IPS-15b (cell line): ENCODE measurements around the gene UBTD1.

ENCODE experiments used
- H3K27me3 ChIP-seq: one replicate; pipeline ENCODE4 v1.6.1; 2013; ENCODE audit warnings: low read length; ENCODE audit not compliant: control insufficient read depth, insufficient read depth
- H3K36me3 ChIP-seq: one replicate; pipeline ENCODE4 v1.6.1; 2013; ENCODE audit warnings: low read length; ENCODE audit not compliant: control insufficient read depth, insufficient read depth
- H3K4me1 ChIP-seq: one replicate; pipeline ENCODE4 v1.6.1; 2013; ENCODE audit warnings: mild to moderate bottlenecking, low read length; ENCODE audit not compliant: control insufficient read depth, insufficient read depth
- H3K4me3 ChIP-seq: one replicate; pipeline ENCODE4 v1.5.1; 2013; ENCODE audit warnings: low read depth, low read length
- H3K9ac ChIP-seq: one replicate; pipeline ENCODE4 v1.6.1; 2013; ENCODE audit warnings: low read depth, mild to moderate bottlenecking, low read length
- H3K9me3 ChIP-seq: one replicate; pipeline ENCODE4 v1.6.1; 2013; ENCODE audit warnings: mild to moderate bottlenecking, low read length; ENCODE audit not compliant: control insufficient read depth, insufficient read depth

The UBTD1 gene

GRCh38 chr10:97599272-97599619 is 100.5 kb downstream of the UBTD1 start:
- no peaks in the 10 kb centered on the region for H3K27me3 ChIP-seq
- H3K4me1 ChIP-seq, result no peaks in the 10 kb centered on the region
- H3K36me3 ChIP-seq, result no peaks in the 10 kb centered on the region
- no peak overlapping the region for H3K4me3 ChIP-seq
- no peaks in the 10 kb centered on the region for H3K9me3 ChIP-seq
- H3K9ac ChIP-seq, result no peak overlapping the region

- Histone ChIP-seq H3K36me3 (no peaks in the 10 kb centered on the region), H3K9ac (no peak overlapping the region), H3K27me3 (no peaks in the 10 kb centered on the region), H3K9me3 (no peaks in the 10 kb centered on the region), H3K4me3 (no peak overlapping the region), H3K4me1 (no peaks in the 10 kb centered on the region)
Measured at GRCh38 chr10:97600616-97601015, 101.9 kb downstream of the UBTD1 start.

- Histone ChIP-seq H3K27me3 (no peaks in the 10 kb centered on the region), H3K4me1 (no peaks in the 10 kb centered on the region), H3K9ac (no peak overlapping the region), H3K36me3 (no peaks in the 10 kb centered on the region), H3K9me3 (no peaks in the 10 kb centered on the region), H3K4me3 (no peak overlapping the region)
Measured at GRCh38 chr10:97601268-97602215, 102.8 kb downstream of the UBTD1 start.

- no peak overlapping the region for H3K9ac ChIP-seq
- no peak overlapping the region for H3K4me3 ChIP-seq
- H3K36me3 ChIP-seq, result no peaks in the 10 kb centered on the region
- H3K27me3 ChIP-seq, result no peaks in the 10 kb centered on the region
- H3K9me3 ChIP-seq, result no peaks in the 10 kb centered on the region
- H3K4me1 ChIP-seq, result no peaks in the 10 kb centered on the region
Measured at GRCh38 chr10:97607095-97607636, 108.4 kb downstream of the UBTD1 start.

DNA sequence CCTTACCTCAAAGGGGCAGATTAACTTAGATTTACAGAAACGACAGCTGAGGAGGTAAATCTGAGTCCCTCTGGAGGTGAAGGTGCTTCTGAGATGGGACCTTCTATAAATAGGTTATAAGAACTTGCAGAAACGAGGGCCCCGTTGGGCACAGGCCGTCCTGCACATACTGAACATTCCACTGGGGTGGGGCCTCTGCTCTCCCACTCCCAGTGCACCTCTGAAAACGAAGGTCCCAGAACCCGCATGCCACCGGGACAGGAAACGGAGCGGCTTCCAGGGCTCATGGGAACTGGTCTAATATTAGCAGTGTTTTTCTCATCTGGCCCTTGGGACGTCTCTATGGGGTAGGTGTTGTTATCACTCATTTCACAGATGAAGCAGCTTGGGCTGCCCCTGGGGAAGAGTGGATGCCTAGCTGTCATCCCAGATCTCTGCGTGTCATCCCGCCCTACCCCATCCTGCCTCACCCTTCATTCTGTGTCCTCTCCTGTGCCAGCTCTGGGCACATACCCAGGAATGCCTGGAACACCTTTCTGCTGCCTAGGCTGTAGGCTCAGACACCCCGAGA is 110.4 kb downstream of the UBTD1 start:
- Histone ChIP-seq H3K27me3 (no peaks in the 10 kb centered on the region), H3K9ac (no peak overlapping the region), H3K4me3 (no peak overlapping the region), H3K4me1 (no peaks in the 10 kb centered on the region), H3K36me3 (no peaks in the 10 kb centered on the region), H3K9me3 (no peaks in the 10 kb centered on the region)

- Histone ChIP-seq H3K4me3 (no peak overlapping the region), H3K4me1 (no peaks in the 10 kb centered on the region), H3K9ac (no peak overlapping the region), H3K36me3 (no peaks in the 10 kb centered on the region), H3K27me3 (no peaks in the 10 kb centered on the region), H3K9me3 (no peaks in the 10 kb centered on the region)
Measured at GRCh38 chr10:97611473-97611872, 112.7 kb downstream of the UBTD1 start.

- H3K9ac ChIP-seq, result no peak overlapping the region
- H3K4me1 ChIP-seq, result no peaks in the 10 kb centered on the region
- H3K4me3 ChIP-seq, result no peak overlapping the region
Measured at GRCh38 chr10:97612386-97612785, 113.7 kb downstream of the UBTD1 start.

GRCh38 chr10:97618285-97618684 is 119.6 kb downstream of the UBTD1 start:
- Histone ChIP-seq H3K4me1 (no peaks in the 10 kb centered on the region), H3K9me3 (no peaks in the 10 kb centered on the region), H3K27me3 (no peaks in the 10 kb centered on the region), H3K9ac (no peak overlapping the region), H3K4me3 (no peak overlapping the region), H3K36me3 (no peaks in the 10 kb centered on the region)

More at GRCh38 chr10:97612386-97612785, 113.7 kb downstream of the UBTD1 start:
- Histone ChIP-seq H3K27me3 (no peaks in the 10 kb centered on the region), H3K36me3 (no peaks in the 10 kb centered on the region), H3K9me3 (no peaks in the 10 kb centered on the region)

DNA sequence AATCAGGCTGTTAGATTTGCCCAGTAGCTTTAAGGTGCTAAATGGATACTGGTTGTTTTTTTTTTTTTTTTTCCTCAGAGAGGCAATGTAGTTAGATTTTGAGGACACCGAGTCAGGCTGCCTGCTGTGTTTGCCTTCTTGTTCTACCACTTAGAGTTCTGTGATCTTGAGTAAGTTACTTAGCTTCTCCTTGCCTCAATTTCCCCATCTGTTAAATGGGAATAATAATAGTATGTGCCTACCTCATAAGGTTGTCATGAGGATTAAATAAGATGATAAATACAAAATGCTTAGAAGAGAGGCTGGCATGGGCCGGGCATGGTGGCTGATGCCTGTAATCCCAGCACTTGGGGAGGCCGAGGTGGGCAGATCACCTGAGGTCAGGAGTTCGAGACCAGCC is 120.0 kb downstream of the UBTD1 start:
- Histone ChIP-seq H3K9ac (no peak overlapping the region), H3K27me3 (no peaks in the 10 kb centered on the region), H3K9me3 (no peaks in the 10 kb centered on the region), H3K36me3 (no peaks in the 10 kb centered on the region), H3K4me1 (no peaks in the 10 kb centered on the region), H3K4me3 (no peak overlapping the region)
